HepG2 (cell line): ENCODE data around the gene NGEF. TPM values are rescaled to one million over a fixed set of nuclear protein-coding genes. Genes with fewer than 3 reads are reported as not detected.

Experiments used
- KLF16 ChIP-seq, 2 experiments: sonication (generic) in 1 of 2; formaldehyde crosslinking in 1 of 2; IDR thresholded peaks; 2 replicates each; pipeline versions ENCODE4 v1.6.1 to v1.8.0; 2016 to 2023; ENCODE audit warnings: missing genetic modification reagents in 2 of 2, missing compliant biosample characterization in 1 of 2
- MTA3 ChIP-seq: sonication (generic); formaldehyde crosslinking; IDR thresholded peaks from 2 replicates; pipeline ENCODE4 v1.4.0; 2020; ENCODE audit warnings: missing genetic modification reagents
- SIN3B ChIP-seq: fragments of 150-350 bp; IDR thresholded peaks from 2 replicates; pipeline ENCODE4 v1.6.1; 2014; ENCODE audit warnings: low read length
- SMYD3 ChIP-seq: sonication (generic); formaldehyde crosslinking; IDR thresholded peaks from 2 replicates; pipeline ENCODE4 v1.8.1; 2023; ENCODE audit warnings: mild to moderate bottlenecking, missing genetic modification reagents
- ZNF138 ChIP-seq: sonication (generic); formaldehyde crosslinking; IDR thresholded peaks from 2 replicates; pipeline ENCODE4 v1.5.0; 2020; ENCODE audit warnings: mild to moderate bottlenecking, low read depth, missing genetic modification reagents
- ZNF17 ChIP-seq: sonication (generic); formaldehyde crosslinking; IDR thresholded peaks from 2 replicates; pipeline ENCODE4 v1.5.0; 2020; ENCODE audit warnings: mild to moderate bottlenecking, missing genetic modification reagents
- ZNF230 ChIP-seq: sonication (generic); formaldehyde crosslinking; IDR thresholded peaks from 2 replicates; pipeline ENCODE4 v1.4.0; 2020; ENCODE audit warnings: mild to moderate bottlenecking, missing genetic modification reagents
- polyA plus RNA-seq, 8 experiments: library from polyadenylated mRNA; depleted of rRNA in 3 of 8; stranded (reverse) in 7 of 8; unstranded in 1 of 8; fragments of >200 nt; fragmentation: Illumina TruSeq in 4 of 8; extraction: Trizol in 4 of 8; gene quantifications; 2 replicates each; pipeline versions ENCODE4 v1.2.1 to v1.2.3, GENCODE V29; 2011 to 2016; ENCODE audit warnings: low read depth in 4 of 8, missing spikeins in 1 of 8, mixed read lengths in 1 of 8; ENCODE audit not compliant: insufficient read depth in 1 of 8
- total RNA-seq, 5 experiments: library from RNA; depleted of rRNA; stranded (reverse); fragments of >200 nt; fragmentation: Illumina TruSeq; extraction: Trizol; gene quantifications; 2 replicates each; pipeline ENCODE4 v1.2.3, GENCODE V29; 2016; ENCODE audit warnings: low read depth in 1 of 5
- TF ChIP-seq, protein P1 (sequence below): sonication (generic); formaldehyde crosslinking; IDR thresholded peaks from 2 replicates; pipeline ENCODE4 v1.4.0; 2020; ENCODE audit warnings: missing genetic modification reagents
- TF ChIP-seq, protein P2 (sequence below), 2 experiments: IDR thresholded peaks; 2 replicates each; pipeline ENCODE4 v1.6.1; 2011 to 2012; ENCODE audit warnings: low read length in 2 of 2, borderline replicate concordance in 1 of 2, low read depth in 1 of 2, mild to moderate bottlenecking in 1 of 2, moderate library complexity in 1 of 2
- TF ChIP-seq, protein P3 (sequence below): IDR thresholded peaks from 2 replicates; pipeline ENCODE4 v1.6.1; 2018; ENCODE audit warnings: missing genetic modification reagents
- TF ChIP-seq, protein P4 (sequence below): sonication (generic); formaldehyde crosslinking; IDR thresholded peaks from 2 replicates; pipeline ENCODE4 v1.4.0; 2020; ENCODE audit warnings: missing genetic modification reagents, borderline replicate concordance
- TF ChIP-seq, protein P5 (sequence below): sonication (generic); formaldehyde crosslinking; IDR thresholded peaks from 2 replicates; pipeline ENCODE4 v1.4.0; 2020; ENCODE audit warnings: missing genetic modification reagents, borderline replicate concordance

The NGEF gene
- total and polyA plus RNA-seq, 2 of the 13 experiments (the other 11 are each of a cell fraction or from before 2014, with no cell fraction given): 14.4 to 36.9 TPM

DNA sequence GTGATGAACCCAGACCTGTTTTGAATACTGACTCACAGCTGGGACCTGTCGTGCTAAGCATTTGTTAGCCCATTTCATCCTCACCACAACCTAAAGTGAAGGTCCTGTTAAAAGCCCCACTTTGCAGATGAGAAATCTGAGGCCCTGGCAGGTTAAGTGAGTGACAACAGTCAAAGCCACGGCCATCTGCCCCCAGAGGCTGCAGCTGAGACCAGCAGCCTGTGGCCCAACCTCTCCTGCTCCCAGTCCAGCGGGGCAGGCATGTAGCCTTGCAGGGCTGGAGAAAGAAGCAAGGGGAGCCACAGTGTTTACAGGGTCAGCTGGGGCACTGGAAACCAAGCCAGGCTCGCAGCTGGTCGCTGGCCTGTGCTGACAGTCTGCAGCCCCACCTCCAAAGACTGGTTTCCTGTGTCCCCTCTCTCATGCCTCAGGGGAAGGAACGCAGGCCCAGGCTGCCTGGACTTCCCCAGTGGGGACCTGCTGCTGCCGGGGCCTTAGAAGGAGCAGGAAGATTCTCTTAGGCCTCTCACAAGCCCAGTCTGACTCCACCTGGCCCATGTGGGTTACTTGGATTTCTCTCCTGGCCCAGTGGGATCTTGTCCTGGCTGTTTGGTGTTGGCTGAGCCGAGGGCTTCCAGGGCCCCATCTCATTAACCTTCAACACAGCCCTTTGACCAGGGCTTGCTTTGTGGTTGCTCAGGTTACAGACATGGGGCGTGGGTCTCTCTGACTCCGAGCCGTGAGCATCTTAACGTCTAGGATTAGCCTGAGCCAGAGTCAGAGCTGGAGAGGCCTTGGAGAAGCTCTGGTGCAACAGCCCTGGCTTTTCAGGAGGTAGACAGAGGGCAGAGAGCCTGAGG lies 48.8 kb upstream of the NGEF start (continued):
- TF ChIP-seq, protein P1, sequence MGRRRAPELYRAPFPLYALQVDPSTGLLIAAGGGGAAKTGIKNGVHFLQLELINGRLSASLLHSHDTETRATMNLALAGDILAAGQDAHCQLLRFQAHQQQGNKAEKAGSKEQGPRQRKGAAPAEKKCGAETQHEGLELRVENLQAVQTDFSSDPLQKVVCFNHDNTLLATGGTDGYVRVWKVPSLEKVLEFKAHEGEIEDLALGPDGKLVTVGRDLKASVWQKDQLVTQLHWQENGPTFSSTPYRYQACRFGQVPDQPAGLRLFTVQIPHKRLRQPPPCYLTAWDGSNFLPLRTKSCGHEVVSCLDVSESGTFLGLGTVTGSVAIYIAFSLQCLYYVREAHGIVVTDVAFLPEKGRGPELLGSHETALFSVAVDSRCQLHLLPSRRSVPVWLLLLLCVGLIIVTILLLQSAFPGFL (CRISPR knock-in tag): no peak
- TF ChIP-seq, protein P2, sequence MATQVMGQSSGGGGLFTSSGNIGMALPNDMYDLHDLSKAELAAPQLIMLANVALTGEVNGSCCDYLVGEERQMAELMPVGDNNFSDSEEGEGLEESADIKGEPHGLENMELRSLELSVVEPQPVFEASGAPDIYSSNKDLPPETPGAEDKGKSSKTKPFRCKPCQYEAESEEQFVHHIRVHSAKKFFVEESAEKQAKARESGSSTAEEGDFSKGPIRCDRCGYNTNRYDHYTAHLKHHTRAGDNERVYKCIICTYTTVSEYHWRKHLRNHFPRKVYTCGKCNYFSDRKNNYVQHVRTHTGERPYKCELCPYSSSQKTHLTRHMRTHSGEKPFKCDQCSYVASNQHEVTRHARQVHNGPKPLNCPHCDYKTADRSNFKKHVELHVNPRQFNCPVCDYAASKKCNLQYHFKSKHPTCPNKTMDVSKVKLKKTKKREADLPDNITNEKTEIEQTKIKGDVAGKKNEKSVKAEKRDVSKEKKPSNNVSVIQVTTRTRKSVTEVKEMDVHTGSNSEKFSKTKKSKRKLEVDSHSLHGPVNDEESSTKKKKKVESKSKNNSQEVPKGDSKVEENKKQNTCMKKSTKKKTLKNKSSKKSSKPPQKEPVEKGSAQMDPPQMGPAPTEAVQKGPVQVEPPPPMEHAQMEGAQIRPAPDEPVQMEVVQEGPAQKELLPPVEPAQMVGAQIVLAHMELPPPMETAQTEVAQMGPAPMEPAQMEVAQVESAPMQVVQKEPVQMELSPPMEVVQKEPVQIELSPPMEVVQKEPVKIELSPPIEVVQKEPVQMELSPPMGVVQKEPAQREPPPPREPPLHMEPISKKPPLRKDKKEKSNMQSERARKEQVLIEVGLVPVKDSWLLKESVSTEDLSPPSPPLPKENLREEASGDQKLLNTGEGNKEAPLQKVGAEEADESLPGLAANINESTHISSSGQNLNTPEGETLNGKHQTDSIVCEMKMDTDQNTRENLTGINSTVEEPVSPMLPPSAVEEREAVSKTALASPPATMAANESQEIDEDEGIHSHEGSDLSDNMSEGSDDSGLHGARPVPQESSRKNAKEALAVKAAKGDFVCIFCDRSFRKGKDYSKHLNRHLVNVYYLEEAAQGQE (IDR thresholded peaks at IDR 0.05; ENCODE audit: borderline replicate concordance in 1 of 2, low read depth in 1 of 2, low read length in 2 of 2): peak in 1 of 2 experiments; percentile 58; a peak in 1 of 4 replicates
- no peak for TF ChIP-seq SIN3B
- no peak for TF ChIP-seq ZNF138 (CRISPR knock-in tag)
- TF ChIP-seq, protein P3, sequence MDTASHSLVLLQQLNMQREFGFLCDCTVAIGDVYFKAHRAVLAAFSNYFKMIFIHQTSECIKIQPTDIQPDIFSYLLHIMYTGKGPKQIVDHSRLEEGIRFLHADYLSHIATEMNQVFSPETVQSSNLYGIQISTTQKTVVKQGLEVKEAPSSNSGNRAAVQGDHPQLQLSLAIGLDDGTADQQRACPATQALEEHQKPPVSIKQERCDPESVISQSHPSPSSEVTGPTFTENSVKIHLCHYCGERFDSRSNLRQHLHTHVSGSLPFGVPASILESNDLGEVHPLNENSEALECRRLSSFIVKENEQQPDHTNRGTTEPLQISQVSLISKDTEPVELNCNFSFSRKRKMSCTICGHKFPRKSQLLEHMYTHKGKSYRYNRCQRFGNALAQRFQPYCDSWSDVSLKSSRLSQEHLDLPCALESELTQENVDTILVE (CRISPR knock-in tag): peak; percentile 18; the same call in 1 of the 2 replicates
- TF ChIP-seq, protein P4, sequence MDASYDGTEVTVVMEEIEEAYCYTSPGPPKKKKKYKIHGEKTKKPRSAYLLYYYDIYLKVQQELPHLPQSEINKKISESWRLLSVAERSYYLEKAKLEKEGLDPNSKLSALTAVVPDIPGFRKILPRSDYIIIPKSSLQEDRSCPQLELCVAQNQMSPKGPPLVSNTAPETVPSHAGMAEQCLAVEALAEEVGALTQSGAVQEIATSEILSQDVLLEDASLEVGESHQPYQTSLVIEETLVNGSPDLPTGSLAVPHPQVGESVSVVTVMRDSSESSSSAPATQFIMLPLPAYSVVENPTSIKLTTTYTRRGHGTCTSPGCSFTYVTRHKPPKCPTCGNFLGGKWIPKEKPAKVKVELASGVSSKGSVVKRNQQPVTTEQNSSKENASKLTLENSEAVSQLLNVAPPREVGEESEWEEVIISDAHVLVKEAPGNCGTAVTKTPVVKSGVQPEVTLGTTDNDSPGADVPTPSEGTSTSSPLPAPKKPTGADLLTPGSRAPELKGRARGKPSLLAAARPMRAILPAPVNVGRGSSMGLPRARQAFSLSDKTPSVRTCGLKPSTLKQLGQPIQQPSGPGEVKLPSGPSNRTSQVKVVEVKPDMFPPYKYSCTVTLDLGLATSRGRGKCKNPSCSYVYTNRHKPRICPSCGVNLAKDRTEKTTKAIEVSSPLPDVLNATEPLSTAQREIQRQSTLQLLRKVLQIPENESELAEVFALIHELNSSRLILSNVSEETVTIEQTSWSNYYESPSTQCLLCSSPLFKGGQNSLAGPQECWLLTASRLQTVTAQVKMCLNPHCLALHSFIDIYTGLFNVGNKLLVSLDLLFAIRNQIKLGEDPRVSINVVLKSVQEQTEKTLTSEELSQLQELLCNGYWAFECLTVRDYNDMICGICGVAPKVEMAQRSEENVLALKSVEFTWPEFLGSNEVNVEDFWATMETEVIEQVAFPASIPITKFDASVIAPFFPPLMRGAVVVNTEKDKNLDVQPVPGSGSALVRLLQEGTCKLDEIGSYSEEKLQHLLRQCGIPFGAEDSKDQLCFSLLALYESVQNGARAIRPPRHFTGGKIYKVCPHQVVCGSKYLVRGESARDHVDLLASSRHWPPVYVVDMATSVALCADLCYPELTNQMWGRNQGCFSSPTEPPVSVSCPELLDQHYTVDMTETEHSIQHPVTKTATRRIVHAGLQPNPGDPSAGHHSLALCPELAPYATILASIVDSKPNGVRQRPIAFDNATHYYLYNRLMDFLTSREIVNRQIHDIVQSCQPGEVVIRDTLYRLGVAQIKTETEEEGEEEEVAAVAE (CRISPR knock-in tag): no peak
- peak in 1 of 2 experiments; percentile 79; a peak in 2 of 4 replicates for TF ChIP-seq KLF16 (CRISPR knock-in tag; IDR thresholded peaks at IDR 0.05)
- no peak for TF ChIP-seq ZNF17 (CRISPR knock-in tag)
- no peak for TF ChIP-seq ZNF230
- TF ChIP-seq, protein P5, sequence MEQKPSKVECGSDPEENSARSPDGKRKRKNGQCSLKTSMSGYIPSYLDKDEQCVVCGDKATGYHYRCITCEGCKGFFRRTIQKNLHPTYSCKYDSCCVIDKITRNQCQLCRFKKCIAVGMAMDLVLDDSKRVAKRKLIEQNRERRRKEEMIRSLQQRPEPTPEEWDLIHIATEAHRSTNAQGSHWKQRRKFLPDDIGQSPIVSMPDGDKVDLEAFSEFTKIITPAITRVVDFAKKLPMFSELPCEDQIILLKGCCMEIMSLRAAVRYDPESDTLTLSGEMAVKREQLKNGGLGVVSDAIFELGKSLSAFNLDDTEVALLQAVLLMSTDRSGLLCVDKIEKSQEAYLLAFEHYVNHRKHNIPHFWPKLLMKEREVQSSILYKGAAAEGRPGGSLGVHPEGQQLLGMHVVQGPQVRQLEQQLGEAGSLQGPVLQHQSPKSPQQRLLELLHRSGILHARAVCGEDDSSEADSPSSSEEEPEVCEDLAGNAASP (CRISPR knock-in tag): peak; percentile 88
- TF ChIP-seq MTA3: no peak
- TF ChIP-seq SMYD3 (CRISPR knock-in tag): 0 out of 2 replicates have a peak, but pooled peaks have one; percentile 39
